DOHH2 (cell line): ENCODE results near the gene CGNL1.

ENCODE experiments used
- CTCF ChIP-seq: fragments of 200-600 bp; sonication (generic); IDR thresholded peaks from one replicate; pipeline ENCODE4 v1.5.1; 2014; ENCODE audit warnings: antibody characterized with exemption, mild to moderate bottlenecking, low read depth, low read length; ENCODE audit not compliant: poor library complexity, severe bottlenecking
- EZH2phosphoT487 ChIP-seq: fragments of 200-600 bp; sonication (generic); IDR thresholded peaks from 2 replicates; pipeline ENCODE4 v1.6.1; 2017; ENCODE audit warnings: borderline replicate concordance, mild to moderate bottlenecking, antibody characterized with exemption, low read length, moderate library complexity, mixed read lengths

- TF ChIP-seq CTCF = no peak
- TF ChIP-seq EZH2phosphoT487 = no peak
Observed at GRCh38 chr15:57552678-57553334, 176.5 kb downstream of the CGNL1 start.
